ENCODE measurements around the gene MAPKAPK5. TPM values are rescaled to one million over a fixed set of nuclear protein-coding genes. Genes with fewer than 3 reads are reported as not detected.

MAPKAPK5 gene
- total and polyA plus RNA-seq, 10 donors = 12.7 to 56.4 (median 43.1) TPM

DNA sequence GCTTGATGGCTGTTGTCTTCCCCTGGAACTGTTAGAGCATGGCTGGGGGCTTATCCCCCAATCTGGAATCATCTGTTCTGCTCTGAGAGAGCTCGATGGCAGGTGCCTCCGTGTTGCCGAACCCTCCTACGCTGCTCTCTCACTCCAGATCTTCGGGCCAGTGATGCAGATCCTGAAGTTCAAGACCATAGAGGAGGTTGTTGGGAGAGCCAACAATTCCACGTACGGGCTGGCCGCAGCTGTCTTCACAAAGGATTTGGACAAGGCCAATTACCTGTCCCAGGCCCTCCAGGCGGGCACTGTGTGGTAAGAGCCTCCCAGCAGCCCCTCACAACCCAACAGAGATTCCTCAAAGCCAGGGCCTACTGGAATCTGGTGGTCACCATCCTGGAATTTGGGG lies 42.3 kb upstream of the MAPKAPK5 start:
- TF ChIP-seq, protein P1, sequence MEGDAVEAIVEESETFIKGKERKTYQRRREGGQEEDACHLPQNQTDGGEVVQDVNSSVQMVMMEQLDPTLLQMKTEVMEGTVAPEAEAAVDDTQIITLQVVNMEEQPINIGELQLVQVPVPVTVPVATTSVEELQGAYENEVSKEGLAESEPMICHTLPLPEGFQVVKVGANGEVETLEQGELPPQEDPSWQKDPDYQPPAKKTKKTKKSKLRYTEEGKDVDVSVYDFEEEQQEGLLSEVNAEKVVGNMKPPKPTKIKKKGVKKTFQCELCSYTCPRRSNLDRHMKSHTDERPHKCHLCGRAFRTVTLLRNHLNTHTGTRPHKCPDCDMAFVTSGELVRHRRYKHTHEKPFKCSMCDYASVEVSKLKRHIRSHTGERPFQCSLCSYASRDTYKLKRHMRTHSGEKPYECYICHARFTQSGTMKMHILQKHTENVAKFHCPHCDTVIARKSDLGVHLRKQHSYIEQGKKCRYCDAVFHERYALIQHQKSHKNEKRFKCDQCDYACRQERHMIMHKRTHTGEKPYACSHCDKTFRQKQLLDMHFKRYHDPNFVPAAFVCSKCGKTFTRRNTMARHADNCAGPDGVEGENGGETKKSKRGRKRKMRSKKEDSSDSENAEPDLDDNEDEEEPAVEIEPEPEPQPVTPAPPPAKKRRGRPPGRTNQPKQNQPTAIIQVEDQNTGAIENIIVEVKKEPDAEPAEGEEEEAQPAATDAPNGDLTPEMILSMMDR (IDR thresholded peaks at IDR 0.05 in 8 of 11, conservative IDR thresholded peaks at IDR 0.05 in 3 of 11) = no peak
- TF ChIP-seq POLR2AphosphoS5 (IDR thresholded peaks at IDR 0.05) (no peak), POLR2A (IDR thresholded peaks at IDR 0.05) (no peak)
- H3K9me3 ChIP-seq = no peaks in the 10 kb centered on the region
- no peak overlapping the region for H3K4me3 ChIP-seq
- H3K4me1 ChIP-seq = no peaks in the 10 kb centered on the region
- H3K27ac ChIP-seq = no peak overlapping the region
- DNase-seq = no peak
- WGBS, 5 donors = 94 to 99% (median 96%) methylated on average over 7 to 9 of the region's 9 CpGs
- no peaks in the 10 kb centered on the region for H3K27me3 ChIP-seq (replicated peaks in 1 of 7)
- H3K36me3 ChIP-seq = peaks cover 0 to 100% (median 64%) of the 10 kb centered on the region in 6 donors
- intact Hi-C loops (cut with DNase I; ENCODE audit: low total_unique reads) = no loop called here

GRCh38 chr12:111803038-111803626 lies 38.9 kb upstream of the MAPKAPK5 start:
- TF ChIP-seq POLR2AphosphoS5 (IDR thresholded peaks at IDR 0.05) = no peak
- TF ChIP-seq POLR2A (IDR thresholded peaks at IDR 0.05) = no peak
- TF ChIP-seq, protein P1 (IDR thresholded peaks at IDR 0.05 in 8 of 11, conservative IDR thresholded peaks at IDR 0.05 in 3 of 11) = no peak
- no peak for DNase-seq
- Histone ChIP-seq H3K4me1 (no peaks in the 10 kb centered on the region), H3K9me3 (no peaks in the 10 kb centered on the region), H3K4me3 (no peak overlapping the region), H3K27me3 (replicated peaks in 1 of 7) (no peaks in the 10 kb centered on the region), H3K36me3 (peaks cover 0 to 100% (median 59%) of the 10 kb centered on the region in 6 donors), H3K27ac (no peak overlapping the region)
- WGBS, 5 donors = 87 to 94% (median 91%) methylated on average over 6 of the region's 6 CpGs
- intact Hi-C loops (cut with DNase I; ENCODE audit: low total_unique reads) = no loop called here

DNA sequence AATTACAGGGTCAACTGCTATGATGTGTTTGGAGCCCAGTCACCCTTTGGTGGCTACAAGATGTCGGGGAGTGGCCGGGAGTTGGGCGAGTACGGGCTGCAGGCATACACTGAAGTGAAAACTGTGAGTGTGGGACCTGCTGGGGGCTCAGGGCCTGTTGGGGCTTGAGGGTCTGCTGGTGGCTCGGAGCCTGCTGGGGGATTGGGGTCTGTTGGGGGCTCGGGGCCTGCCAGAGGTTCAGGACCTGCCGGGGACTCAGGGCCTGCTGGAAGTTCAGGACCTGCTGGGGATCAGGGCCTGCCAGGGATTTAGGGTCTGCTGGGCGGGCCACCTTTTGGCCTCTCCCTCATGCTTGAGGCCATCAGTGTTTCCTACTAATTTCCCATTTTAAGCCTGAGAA lies 38.2 kb upstream of the MAPKAPK5 start:
- Histone ChIP-seq H3K9me3 (no peaks in the 10 kb centered on the region), H3K27me3 (replicated peaks in 1 of 7) (no peaks in the 10 kb centered on the region), H3K27ac (no peak overlapping the region), H3K4me3 (no peak overlapping the region), H3K4me1 (no peaks in the 10 kb centered on the region), H3K36me3 (peaks cover 0 to 100% (median 55%) of the 10 kb centered on the region in 6 donors)
- intact Hi-C loops (cut with DNase I; ENCODE audit: low total_unique reads) = no loop called here
- no peak for TF ChIP-seq POLR2AphosphoS5 (IDR thresholded peaks at IDR 0.05)
- TF ChIP-seq POLR2A (IDR thresholded peaks at IDR 0.05) = no peak
- TF ChIP-seq, protein P1 (IDR thresholded peaks at IDR 0.05 in 8 of 11, conservative IDR thresholded peaks at IDR 0.05 in 3 of 11) = no peak
- no peak for DNase-seq
- 93 to 98% (median 96%) methylated on average over 7 to 8 of the region's 8 CpGs for WGBS, 5 donors

GRCh38 chr12:111806304-111806703 lies 35.7 kb upstream of the MAPKAPK5 start:
- H3K36me3 ChIP-seq = peaks cover 0 to 100% (median 47%) of the 10 kb centered on the region in 6 donors
- WGBS, 5 donors = 87 to 97% (median 88%) methylated on average over 4 of the region's 4 CpGs
- no peaks in the 10 kb centered on the region for H3K4me1 ChIP-seq
- H3K9me3 ChIP-seq = no peaks in the 10 kb centered on the region
- no peak for TF ChIP-seq POLR2AphosphoS5 (IDR thresholded peaks at IDR 0.05)
- TF ChIP-seq POLR2A (IDR thresholded peaks at IDR 0.05) = no peak
- TF ChIP-seq, protein P1 (IDR thresholded peaks at IDR 0.05 in 8 of 11, conservative IDR thresholded peaks at IDR 0.05 in 3 of 11) = no peak
- intact Hi-C loops (cut with DNase I; ENCODE audit: low total_unique reads) = no loop called here
- DNase-seq = no peak
- H3K27ac ChIP-seq = no peak overlapping the region
- no peak overlapping the region for H3K4me3 ChIP-seq
- no peaks in the 10 kb centered on the region for H3K27me3 ChIP-seq (replicated peaks in 1 of 7)

Measured in spleen (tissue), 11 donors.